NCI-H524 (cell line): ENCODE results near the gene TLCD3A.
"Not testable (repeated sequence)": the region's sequence is repeated elsewhere in the genome, so short reads cannot be mapped to it uniquely, and the experiment has no call there.

ENCODE experiments used
- DNase-seq, 2 experiments: peaks; one replicate each; lab custom pipeline; 2025; lab: John Stamatoyannopoulos, UW

The TLCD3A gene

GRCh38 chr17:708132-708531, 24.3 kb upstream of the TLCD3A start:
- DNase-seq: no peak

DNA sequence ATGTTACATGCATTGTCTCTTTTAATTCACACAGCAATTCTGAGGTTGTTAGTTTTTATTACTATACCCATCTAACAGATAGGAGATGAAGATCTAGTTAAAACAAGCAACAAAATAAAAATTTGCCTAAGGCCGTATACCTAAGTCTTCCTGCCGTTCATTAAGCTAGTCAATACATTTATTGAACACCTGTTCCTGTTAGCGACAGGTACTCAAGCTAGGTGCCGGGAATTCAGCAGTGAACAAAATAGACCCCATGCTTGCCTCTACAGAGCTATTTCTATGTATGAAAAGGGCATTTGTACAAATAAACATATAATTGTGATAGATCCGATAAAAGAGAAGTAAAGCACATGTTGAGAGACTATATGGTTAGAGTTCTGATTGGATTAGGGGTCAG, 14.3 kb upstream of the TLCD3A start:
- DNase-seq: no peak

DNA sequence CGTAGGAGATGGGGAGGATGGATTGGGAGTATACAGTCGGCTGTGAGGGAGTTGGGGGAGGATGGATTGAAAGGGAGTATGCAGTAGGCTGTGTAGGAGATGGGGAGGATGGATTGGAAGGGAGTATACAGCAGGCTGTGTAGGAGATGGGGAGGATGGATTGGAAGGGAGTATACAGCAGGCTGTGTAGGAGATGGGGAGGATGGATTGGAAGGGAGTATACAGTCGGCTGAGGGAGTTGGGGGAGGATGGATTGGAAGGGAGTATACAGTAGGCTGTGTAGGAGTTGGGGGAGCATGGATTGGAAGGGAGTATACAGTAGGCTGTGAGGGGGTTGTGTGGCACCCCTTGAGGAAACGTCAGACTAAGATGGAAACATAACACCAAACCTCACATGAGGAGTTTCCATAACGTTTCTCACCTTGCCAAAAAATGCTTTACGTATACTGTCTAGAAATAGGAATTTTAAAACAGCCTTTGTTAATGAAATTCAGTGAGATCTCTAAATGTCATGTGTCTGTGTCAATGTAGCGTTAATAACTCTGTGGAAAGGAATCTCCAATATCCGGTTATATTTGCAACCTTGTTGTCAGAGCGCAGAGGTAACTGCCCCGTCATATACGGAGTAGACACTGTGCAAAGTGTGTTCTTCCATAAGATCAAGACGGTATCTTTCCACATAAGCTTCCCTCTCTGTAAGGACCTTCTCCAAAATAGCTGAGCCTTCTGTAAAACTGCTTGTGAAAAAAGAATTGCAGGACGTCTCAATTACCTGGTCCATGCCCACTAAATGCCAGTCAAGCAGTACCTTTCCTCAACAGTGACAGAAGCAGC, 11.5 kb upstream of the TLCD3A start:
- no peak for DNase-seq

- no peak for DNase-seq
These were observed 10.9 kb upstream of the TLCD3A start for GRCh38 chr17:721540-721937.

GRCh38 chr17:725084-725483, 7.3 kb upstream of the TLCD3A start:
- DNase-seq: no peak

DNA sequence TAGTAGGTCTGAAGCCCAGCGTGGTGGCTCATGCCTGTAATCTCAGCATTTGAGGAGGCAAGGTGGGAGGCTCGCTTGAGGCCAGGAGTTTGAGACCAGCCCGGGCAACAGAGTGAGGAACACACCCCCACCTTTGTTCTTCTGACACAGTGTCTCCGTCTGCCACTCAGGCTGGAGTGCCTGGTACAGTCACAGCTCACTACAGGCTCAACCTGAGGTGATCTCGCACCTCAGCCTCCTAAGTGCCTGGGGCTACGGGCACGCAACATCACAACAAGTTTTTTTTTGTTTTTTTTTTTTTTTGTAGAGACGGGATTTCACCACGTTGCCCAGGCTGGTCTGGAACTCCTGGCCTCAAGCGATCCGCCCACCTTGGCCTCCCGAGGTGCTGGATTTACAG, 6.7 kb upstream of the TLCD3A start:
- no peak for DNase-seq

GRCh38 chr17:726271-726919, 6.0 kb upstream of the TLCD3A start:
- DNase-seq: peak; percentile 15 to 26

GRCh38 chr17:728911-729310, 3.5 kb upstream of the TLCD3A start:
- DNase-seq: no peak

- no peak for DNase-seq
These were observed 741 bp upstream of the TLCD3A start for GRCh38 chr17:731644-732066.

GRCh38 chr17:732902-733720, 715 bp downstream of the TLCD3A start:
- DNase-seq: peak in 1 of 2 experiments; percentile 26

GRCh38 chr17:733743-734142, 1.3 kb downstream of the TLCD3A start:
- DNase-seq: no peak

DNA sequence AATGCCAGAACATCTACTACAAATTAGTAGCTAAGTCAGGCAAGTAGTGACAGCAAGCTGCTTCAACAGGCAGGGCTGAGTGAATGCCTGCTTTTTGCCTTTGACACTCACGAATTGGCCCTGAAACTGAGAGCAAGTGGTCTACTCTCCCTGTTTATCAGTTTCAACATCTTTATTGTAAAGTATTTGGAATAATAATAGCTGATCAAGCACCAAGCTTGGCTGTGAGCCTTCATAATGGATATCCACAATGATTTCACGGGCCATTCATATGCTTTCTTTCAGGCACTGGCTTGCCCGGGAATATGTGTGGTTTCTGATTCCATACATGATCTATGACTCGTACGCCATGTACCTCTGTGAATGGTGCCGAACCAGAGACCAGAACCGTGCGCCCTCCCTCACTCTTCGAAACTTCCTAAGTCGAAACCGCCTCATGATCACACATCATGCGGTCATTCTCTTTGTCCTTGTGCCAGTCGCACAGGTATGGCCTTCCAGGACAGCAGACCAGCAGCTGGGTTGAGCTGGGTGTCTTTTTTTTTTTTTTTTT, 5.2 kb downstream of the TLCD3A start:
- DNase-seq: no peak

GRCh38 chr17:740240-741017, 8.0 kb downstream of the TLCD3A start:
- DNase-seq: no peak

GRCh38 chr17:742147-742793, 9.9 kb downstream of the TLCD3A start:
- DNase-seq: no peak

GRCh38 chr17:743139-743538, 10.7 kb downstream of the TLCD3A start:
- DNase-seq: no peak

DNA sequence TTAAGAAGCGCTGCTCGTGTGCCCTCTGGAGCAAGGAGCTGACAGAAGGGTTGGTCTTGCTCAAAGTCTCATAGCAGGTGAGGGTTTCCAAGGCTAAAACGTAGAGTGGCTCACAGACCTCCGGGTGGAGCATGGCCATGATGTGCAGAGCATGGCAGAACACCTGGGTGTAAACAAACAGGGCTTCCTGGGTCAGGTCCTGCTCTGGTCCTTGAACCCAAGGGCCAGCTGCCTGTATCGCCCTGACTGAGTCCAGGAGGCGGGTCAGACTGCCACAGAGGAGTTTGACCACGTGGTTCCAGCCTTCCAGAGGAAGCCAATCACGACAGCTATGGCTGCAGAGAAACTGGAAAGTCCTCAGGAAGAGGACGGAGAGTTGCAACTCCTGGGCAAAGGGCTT, 12.5 kb downstream of the TLCD3A start:
- DNase-seq: no peak

DNA sequence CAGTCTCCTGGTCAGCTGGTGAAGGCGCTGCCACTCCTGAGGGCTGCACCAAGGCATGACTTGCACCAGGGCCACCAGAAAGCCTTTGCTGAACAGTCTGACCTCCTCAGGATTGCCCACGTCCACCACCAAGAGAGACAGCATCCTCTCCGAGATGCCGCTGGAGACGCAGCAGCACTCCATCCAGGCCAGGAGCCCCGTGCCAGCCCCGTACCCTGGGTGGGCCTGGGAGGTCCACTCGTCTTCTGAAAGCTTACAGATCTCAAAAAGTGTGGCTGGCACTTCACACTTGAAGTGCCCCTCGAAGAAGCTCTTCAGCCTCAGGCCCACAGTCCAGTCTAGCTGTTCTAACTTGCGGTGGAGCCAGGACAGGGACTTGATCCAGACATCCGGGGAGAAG, 13.0 kb downstream of the TLCD3A start:
- DNase-seq: no peak

DNA sequence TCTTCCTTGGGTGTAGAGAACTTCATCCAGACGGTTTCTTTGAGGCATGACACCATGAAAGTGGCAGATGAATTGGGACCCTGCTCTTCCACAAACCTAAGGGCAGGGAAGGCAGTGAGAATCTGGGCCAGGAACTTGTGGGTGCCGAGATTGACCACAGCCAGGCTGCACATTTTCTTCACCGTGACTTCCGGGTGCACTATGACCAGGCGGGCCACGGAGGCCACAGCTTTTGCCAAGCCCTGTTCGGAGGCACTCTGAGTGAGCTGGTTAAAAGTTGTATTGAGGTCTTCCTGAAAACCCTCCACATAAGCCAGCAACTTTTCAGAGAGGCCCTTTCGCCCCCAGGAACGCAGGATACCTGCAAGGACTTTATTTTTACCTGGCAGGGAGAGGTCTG, 13.8 kb downstream of the TLCD3A start:
- no peak for DNase-seq

DNA sequence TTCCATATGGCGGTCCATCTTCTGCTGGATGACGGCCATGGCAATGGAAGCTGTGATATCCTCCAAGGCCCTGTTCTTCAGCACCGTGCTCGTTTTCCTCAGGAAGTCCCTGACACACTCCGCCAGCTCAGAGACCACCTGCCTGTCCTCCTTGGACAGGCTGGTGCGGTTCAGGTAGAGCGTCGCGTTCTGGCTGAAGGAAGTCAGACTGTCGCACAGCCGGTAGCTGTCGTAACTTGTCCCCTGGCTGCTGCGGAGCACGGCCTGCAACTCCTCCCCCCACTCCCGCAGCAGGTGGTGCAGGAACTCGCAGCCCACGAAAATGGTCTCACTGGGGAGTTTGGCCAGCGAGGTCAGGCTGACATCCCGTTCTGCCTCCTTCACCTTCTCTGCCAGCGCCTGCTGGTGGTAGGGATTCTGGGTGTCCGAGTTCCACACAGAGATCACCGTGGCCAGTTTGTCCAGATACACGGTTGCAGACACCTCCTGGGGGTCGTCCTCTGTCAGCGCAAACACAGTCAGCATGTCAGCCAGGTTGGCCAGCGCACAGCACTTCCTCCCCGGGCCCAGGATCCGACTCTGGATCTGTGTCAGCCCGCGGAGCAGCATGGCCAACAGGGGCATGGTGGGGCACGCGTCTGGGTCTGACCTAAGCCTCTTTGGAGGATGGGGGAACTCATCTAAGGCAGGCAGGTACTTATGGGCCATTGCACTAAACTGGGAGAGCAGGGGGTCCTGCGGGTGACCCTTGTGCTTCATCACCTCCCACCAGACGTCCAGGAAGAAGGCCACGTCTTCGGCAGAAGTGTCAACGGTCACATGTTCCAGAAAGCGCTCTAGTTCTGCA, 14.6 kb downstream of the TLCD3A start:
- DNase-seq: no peak

- not testable (repeated sequence) for DNase-seq
These were observed 16.2 kb downstream of the TLCD3A start for GRCh38 chr17:748604-749003.
